A549 (cell line): Measurements from ENCODE around the gene PIK3R2. TPM values are rescaled to one million over a fixed set of nuclear protein-coding genes. Genes with fewer than 3 reads are reported as not detected.
A peak's percentile ranks its signal among the peaks of the same experiment; 100 is the strongest.

Source experiments
- ATAC-seq, 2 experiments: fragments of 200-7000 bp in 1 of 2; fragments of >200 bp in 1 of 2; cut with Nextera tagmentation in 1 of 2; cut with Tn5 transposase in 1 of 2; 3 replicates each; pipeline versions ENCODE4 v1.8.0 to v1.9.1; 2018 to 2020; ENCODE audit warnings: mild to moderate bottlenecking in 1 of 2, moderate library complexity in 1 of 2
- CTCF ChIA-PET: fragments of 300-600 bp; sonication (Branson Sonifier 250); formaldehyde crosslinking; extraction: SDS; loops from one replicate; lab custom pipeline; 2021; ENCODE audit warnings: antibody characterized with exemption, inconsistent platforms; lab: Yijun Ruan, JAX
- POLR2A ChIA-PET: fragments of 350-600 bp; formaldehyde crosslinking; extraction: SDS; loops from one replicate; lab custom pipeline; 2021; ENCODE audit warnings: antibody characterized with exemption, inconsistent platforms; lab: Yijun Ruan, JAX
- DNase-seq, 2 experiments: peaks; one replicate each; pipeline versions ENCODE4 v3.0.0 to v3.0.0-alpha.2; 2011 to 2016; ENCODE audit warnings: low read depth in 1 of 2, low spot score in 1 of 2
- FAIRE-seq: peaks from 2 replicates; lab custom pipeline; 2011; peaks lifted over from hg19 to GRCh38; lab: Jason Lieb, UNC
- H3K27ac ChIP-seq, 2 experiments: fragments of >200 bp; sonication (Bioruptor Twin); formaldehyde crosslinking; 3 replicates each; pipeline ENCODE4 v1.5.1; 2016 to 2017
- H3K4me1 ChIP-seq: fragments of >200 bp; sonication (Bioruptor Twin); formaldehyde crosslinking; 3 replicates; pipeline ENCODE4 v1.6.1; 2016
- H3K4me2 ChIP-seq: fragments of >200 bp; sonication (Bioruptor Twin); formaldehyde crosslinking; 3 replicates; pipeline ENCODE4 v1.6.1; 2016
- H3K4me3 ChIP-seq: fragments of >200 bp; sonication (Bioruptor Twin); formaldehyde crosslinking; 3 replicates; pipeline ENCODE4 v1.5.1; 2016
- H3K9me3 ChIP-seq: fragments of >200 bp; sonication (Bioruptor Twin); formaldehyde crosslinking; 3 replicates; pipeline ENCODE4 v1.6.1; 2016
- CBX2 ChIP-seq: fragments of 200-600 bp; sonication (generic); IDR thresholded peaks from 2 replicates; pipeline ENCODE4 v1.6.1; 2016; ENCODE audit warnings: low read depth, mild to moderate bottlenecking, borderline replicate concordance
- CBX8 ChIP-seq: fragments of 200-600 bp; sonication (generic); IDR thresholded peaks from 2 replicates; pipeline ENCODE4 v1.6.1; 2016
- CEBPB ChIP-seq, 2 experiments: fragments of >200 bp in 1 of 2; sonication (Bioruptor Twin) in 1 of 2; formaldehyde crosslinking in 1 of 2; IDR thresholded peaks; 2 replicates each; pipeline ENCODE4 v1.6.1; 2012 to 2016
- CHD4 ChIP-seq: fragments of 200-600 bp; sonication (generic); IDR thresholded peaks from 2 replicates; pipeline ENCODE4 v1.6.1; 2016; ENCODE audit warnings: antibody characterized with exemption, mild to moderate bottlenecking, borderline replicate concordance
- E2F6 ChIP-seq: IDR thresholded peaks from 2 replicates; pipeline ENCODE4 v1.6.1; 2012; ENCODE audit warnings: low read depth, borderline replicate concordance
- EHMT2 ChIP-seq: fragments of 200-600 bp; sonication (generic); IDR thresholded peaks from 2 replicates; pipeline ENCODE4 v1.6.1; 2016; ENCODE audit warnings: antibody characterized with exemption, low read depth, mild to moderate bottlenecking, moderate library complexity
- EP300 ChIP-seq, 2 experiments: fragments of >200 bp; sonication (Bioruptor Twin); formaldehyde crosslinking; IDR thresholded peaks; 2 replicates in 1 of 2; 3 replicates in 1 of 2; pipeline ENCODE4 v1.6.1; 2016 to 2017
- FOSB ChIP-seq: fragments of 250-450 bp; sonication (Bioruptor Pico); IDR thresholded peaks from 2 replicates; pipeline ENCODE4 v1.5.0; 2020; ENCODE audit warnings: mild to moderate bottlenecking, moderate library complexity
- FOSL2 ChIP-seq, 2 experiments: fragments of 450-650 bp in 1 of 2; fragments of >200 bp in 1 of 2; sonication (Bioruptor Twin) in 1 of 2; formaldehyde crosslinking; IDR thresholded peaks; 2 replicates each; pipeline versions ENCODE4 v1.5.0 to v1.6.1; 2016 to 2020; ENCODE audit warnings: mild to moderate bottlenecking in 1 of 2, moderate library complexity in 1 of 2
- FOXS1 ChIP-seq: fragments of 250-450 bp; sonication (Bioruptor Pico); IDR thresholded peaks from 2 replicates; pipeline ENCODE4 v1.5.0; 2020; ENCODE audit warnings: mild to moderate bottlenecking, moderate library complexity
- GATA3 ChIP-seq: IDR thresholded peaks from 2 replicates; pipeline ENCODE4 v1.6.1; 2012; ENCODE audit warnings: borderline replicate concordance
- HES2 ChIP-seq: fragments of >200 bp; sonication (Bioruptor Twin); formaldehyde crosslinking; IDR thresholded peaks from 2 replicates; pipeline ENCODE4 v1.6.1; 2016
- HEYL ChIP-seq: fragments of 250-450 bp; sonication (Bioruptor Pico); IDR thresholded peaks from 2 replicates; pipeline ENCODE4 v1.8.0; 2021; ENCODE audit warnings: mild to moderate bottlenecking, moderate library complexity
- HMGXB4 ChIP-seq: fragments of 250-450 bp; sonication (Bioruptor Pico); IDR thresholded peaks from 2 replicates; pipeline ENCODE4 v1.5.0; 2021; ENCODE audit warnings: mild to moderate bottlenecking, moderate library complexity, borderline replicate concordance
- HOXB13 ChIP-seq: fragments of 250-450 bp; sonication (Bioruptor Pico); IDR thresholded peaks from 2 replicates; pipeline ENCODE4 v1.5.0; 2020; ENCODE audit warnings: low read depth, mild to moderate bottlenecking, moderate library complexity
- HOXB5 ChIP-seq: fragments of 250-450 bp; sonication (Bioruptor Pico); IDR thresholded peaks from 2 replicates; pipeline ENCODE4 v1.5.0; 2020; ENCODE audit warnings: mild to moderate bottlenecking, moderate library complexity
- JUN ChIP-seq, 2 experiments: fragments of >200 bp; sonication (Bioruptor Twin); formaldehyde crosslinking; IDR thresholded peaks; 2 replicates in 1 of 2; 3 replicates in 1 of 2; pipeline ENCODE4 v1.6.1; 2016 to 2017
- KDM5A ChIP-seq: fragments of 200-600 bp; sonication (generic); IDR thresholded peaks from 2 replicates; pipeline ENCODE4 v1.6.1; 2016; ENCODE audit warnings: antibody characterized with exemption, mild to moderate bottlenecking
- MAFK ChIP-seq: fragments of 450-650 bp; IDR thresholded peaks from 2 replicates; pipeline ENCODE4 v1.6.1; 2014; ENCODE audit not compliant: partially characterized antibody
- MAZ ChIP-seq: fragments of 150-350 bp; IDR thresholded peaks from 2 replicates; pipeline ENCODE4 v1.6.1; 2014; ENCODE audit warnings: antibody characterized with exemption, low read depth, low read length, borderline replicate concordance
- REST ChIP-seq: fragments of 200-600 bp; sonication (generic); IDR thresholded peaks from 2 replicates; pipeline ENCODE4 v1.6.1; 2016; ENCODE audit warnings: antibody characterized with exemption, mild to moderate bottlenecking, moderate library complexity
- SREBF2 ChIP-seq: fragments of 450-650 bp; IDR thresholded peaks from 2 replicates; pipeline ENCODE4 v1.6.1; 2014; ENCODE audit warnings: mild to moderate bottlenecking, moderate library complexity
- TP53 ChIP-seq: fragments of 250-450 bp; sonication (Bioruptor Pico); IDR thresholded peaks from 2 replicates; pipeline ENCODE4 v1.5.0; 2021; ENCODE audit warnings: mild to moderate bottlenecking, moderate library complexity
- ZFP36 ChIP-seq: fragments of 450-650 bp; IDR thresholded peaks from 2 replicates; pipeline ENCODE4 v1.6.1; 2014; ENCODE audit warnings: borderline replicate concordance; ENCODE audit not compliant: partially characterized antibody
- ZSCAN20 ChIP-seq: fragments of 250-450 bp; sonication (Bioruptor Pico); IDR thresholded peaks from 2 replicates; pipeline ENCODE4 v1.8.0; 2022; ENCODE audit warnings: mild to moderate bottlenecking, moderate library complexity
- WGBS: methylation state at CpG from one replicate; pipeline ENCODE4 v1.1.6; 2017; ENCODE audit errors: missing lambda C conversion rate; 5-methylcytosine and 5-hydroxymethylcytosine counted together
- polyA plus RNA-seq, 4 experiments: library from polyadenylated mRNA; depleted of rRNA in 3 of 4; stranded (reverse); fragments of >200 nt; fragmentation: RNase III in 1 of 4; extraction: RNeasy Plus Mini Kit Qiagen cat#74134 plus additional on column Dnase treatment in 1 of 4; gene quantifications; 2 replicates in 3 of 4; 3 replicates in 1 of 4; pipeline ENCODE4 v1.2.3, GENCODE V29; 2011 to 2017
- TF ChIP-seq, protein P1 (sequence below): fragments of 150-350 bp; IDR thresholded peaks from 2 replicates; pipeline ENCODE4 v1.6.1; 2014; ENCODE audit warnings: low read depth, mild to moderate bottlenecking, low read length
- TF ChIP-seq, protein P2 (sequence below): fragments of >200 bp; sonication (Bioruptor Twin); formaldehyde crosslinking; IDR thresholded peaks from 3 replicates; pipeline ENCODE4 v1.5.1; 2016

Gene PIK3R2
- polyA plus RNA-seq, 2 of the 4 experiments (the other 2 are of a cell fraction), result 6.7 to 8.3 TPM

GRCh38 chr19:18194554-18195238, 41.7 kb downstream of the PIK3R2 start:
- Histone ChIP-seq H3K4me1 (peaks cover 14% of the 10 kb centered on the region; the same call in 2 of the 3 replicates), H3K4me3 (no peak overlapping the region), H3K9me3 (no peaks in the 10 kb centered on the region), H3K27ac (no peak overlapping the region), H3K4me2 (peak overlapping the region; percentile 77)
- ChIA-PET POLR2A (interaction anchor here (1.2 kb wide), 1 partner anchor 10 kb away, joined by 4 read pairs; no protein-coding TSS in a partner anchor), CTCF (interaction anchor here (0.8 to 5.8 kb wide), 5 partner anchors 34 to 82 kb away, joined by 3 to 60 read pairs (median 4); a partner anchor contains a TSS)
- TF ChIP-seq HMGXB4 (CRISPR knock-in tag) (no peak), FOSB (CRISPR knock-in tag) (no peak), TP53 (CRISPR knock-in tag) (no peak), EHMT2 (no peak), CBX2 (no peak), FOSL2 (IDR thresholded peaks at IDR 0.05) (no peak), FOSL2 (CRISPR knock-in tag; IDR thresholded peaks at IDR 0.05) (no peak), ZSCAN20 (CRISPR knock-in tag) (no peak), HEYL (no peak), GATA3 (no peak), CHD4 (no peak), EP300 (IDR thresholded peaks at IDR 0.05) (no peak), MAZ (no peak), JUN (IDR thresholded peaks at IDR 0.05) (no peak)
- TF ChIP-seq, protein P1, sequence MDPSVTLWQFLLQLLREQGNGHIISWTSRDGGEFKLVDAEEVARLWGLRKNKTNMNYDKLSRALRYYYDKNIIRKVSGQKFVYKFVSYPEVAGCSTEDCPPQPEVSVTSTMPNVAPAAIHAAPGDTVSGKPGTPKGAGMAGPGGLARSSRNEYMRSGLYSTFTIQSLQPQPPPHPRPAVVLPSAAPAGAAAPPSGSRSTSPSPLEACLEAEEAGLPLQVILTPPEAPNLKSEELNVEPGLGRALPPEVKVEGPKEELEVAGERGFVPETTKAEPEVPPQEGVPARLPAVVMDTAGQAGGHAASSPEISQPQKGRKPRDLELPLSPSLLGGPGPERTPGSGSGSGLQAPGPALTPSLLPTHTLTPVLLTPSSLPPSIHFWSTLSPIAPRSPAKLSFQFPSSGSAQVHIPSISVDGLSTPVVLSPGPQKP, result no peak
- ATAC-seq (no peak), DNase-seq (no peak), FAIRE-seq (no peak)
- WGBS, result 60% methylated on average over 11 of the region's 27 CpGs

DNA sequence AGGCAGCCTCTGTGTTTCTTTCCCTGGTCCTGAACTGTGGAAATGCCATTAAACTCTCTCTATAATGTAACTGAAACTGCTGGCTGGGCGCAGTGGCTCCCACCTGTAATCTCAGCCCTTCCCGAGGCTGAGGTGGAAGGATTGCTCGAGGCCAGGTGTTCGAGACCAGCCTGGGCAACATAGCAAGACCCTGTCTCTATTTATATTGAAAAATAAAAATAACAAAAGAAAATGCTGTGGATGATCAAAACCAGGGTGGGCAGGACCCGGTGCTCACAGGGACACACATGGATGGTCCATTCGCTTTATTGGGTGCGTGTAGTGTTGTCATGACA, 43.5 kb downstream of the PIK3R2 start:
- Histone ChIP-seq H3K4me3 (no peak overlapping the region), H3K4me1 (peaks cover 14% of the 10 kb centered on the region; the same call in 2 of the 3 replicates), H3K9me3 (no peaks in the 10 kb centered on the region), H3K27ac (no peak overlapping the region), H3K4me2 (no peak overlapping the region)
- DNase-seq, result no peak
- ChIA-PET CTCF (interaction anchor here (0.8 to 1.3 kb wide), 2 partner anchors 35 to 55 kb away, joined by 3 to 4 read pairs; no protein-coding TSS in a partner anchor), POLR2A (no interaction called here)
- no peak for ATAC-seq
- 91% methylated on average over 7 of the region's 7 CpGs for WGBS
- FAIRE-seq, result no peak
- no peak for TF ChIP-seq SREBF2
- no peak for TF ChIP-seq MAZ
- no peak for TF ChIP-seq GATA3
- no peak for TF ChIP-seq EP300 (IDR thresholded peaks at IDR 0.05)
- no peak for TF ChIP-seq CBX8
- TF ChIP-seq HES2, result no peak
- no peak for TF ChIP-seq EHMT2
- TF ChIP-seq CBX2, result no peak
- TF ChIP-seq ZFP36, result no peak
- TF ChIP-seq HOXB13, result no peak
- no peak for TF ChIP-seq E2F6
- no peak for TF ChIP-seq MAFK
- TF ChIP-seq KDM5A, result no peak
- TF ChIP-seq FOXS1 (CRISPR knock-in tag), result no peak
- no peak for TF ChIP-seq HOXB5 (CRISPR knock-in tag)
- TF ChIP-seq, protein P2, sequence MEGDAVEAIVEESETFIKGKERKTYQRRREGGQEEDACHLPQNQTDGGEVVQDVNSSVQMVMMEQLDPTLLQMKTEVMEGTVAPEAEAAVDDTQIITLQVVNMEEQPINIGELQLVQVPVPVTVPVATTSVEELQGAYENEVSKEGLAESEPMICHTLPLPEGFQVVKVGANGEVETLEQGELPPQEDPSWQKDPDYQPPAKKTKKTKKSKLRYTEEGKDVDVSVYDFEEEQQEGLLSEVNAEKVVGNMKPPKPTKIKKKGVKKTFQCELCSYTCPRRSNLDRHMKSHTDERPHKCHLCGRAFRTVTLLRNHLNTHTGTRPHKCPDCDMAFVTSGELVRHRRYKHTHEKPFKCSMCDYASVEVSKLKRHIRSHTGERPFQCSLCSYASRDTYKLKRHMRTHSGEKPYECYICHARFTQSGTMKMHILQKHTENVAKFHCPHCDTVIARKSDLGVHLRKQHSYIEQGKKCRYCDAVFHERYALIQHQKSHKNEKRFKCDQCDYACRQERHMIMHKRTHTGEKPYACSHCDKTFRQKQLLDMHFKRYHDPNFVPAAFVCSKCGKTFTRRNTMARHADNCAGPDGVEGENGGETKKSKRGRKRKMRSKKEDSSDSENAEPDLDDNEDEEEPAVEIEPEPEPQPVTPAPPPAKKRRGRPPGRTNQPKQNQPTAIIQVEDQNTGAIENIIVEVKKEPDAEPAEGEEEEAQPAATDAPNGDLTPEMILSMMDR, result no peak
- TF ChIP-seq CEBPB (IDR thresholded peaks at IDR 0.05), result no peak
- TF ChIP-seq REST, result no peak
